Motor neuron (in vitro differentiated cells): ENCODE data around the gene ERP44. TPM values are rescaled to one million over a fixed set of nuclear protein-coding genes. Genes with fewer than 3 reads are reported as not detected.
A peak's percentile ranks its signal among the peaks of the same experiment; 100 is the strongest.
"Not testable (repeated sequence)": the region's sequence is repeated elsewhere in the genome, so short reads cannot be mapped to it uniquely, and the experiment has no call there.

ENCODE experiments used
- ATAC-seq, 8 experiments: fragments of 200-7000 bp; cut with Tn5 transposase; replicated peaks in 6 of 8; 2 replicates each; pipeline ENCODE4 v1.8.0; 2021; ENCODE audit warnings: mild to moderate bottlenecking in 8 of 8, moderate library complexity in 8 of 8
- H3K27ac ChIP-seq, 2 donors: fragments of 250-450 bp; sonication (Bioruptor Pico); 2 replicates each; pipeline ENCODE4 v1.9.0; 2021; ENCODE audit warnings: antibody characterized with exemption in 2 of 2, mild to moderate bottlenecking in 2 of 2, moderate library complexity in 1 of 2
- H3K4me1 ChIP-seq, 2 donors: fragments of 250-450 bp; sonication (Bioruptor Pico); replicated peaks in 1 of 2; 2 replicates each; pipeline ENCODE4 v1.6.1; 2021; ENCODE audit warnings: antibody characterized with exemption in 2 of 2, mild to moderate bottlenecking in 2 of 2, moderate library complexity in 1 of 2
- H3K4me3 ChIP-seq, 5 donors: fragments of 250-450 bp; sonication (Bioruptor Pico); 2 replicates each; pipeline ENCODE4 v1.9.0; 2021; ENCODE audit warnings: antibody characterized with exemption in 5 of 5, mild to moderate bottlenecking in 5 of 5, moderate library complexity in 4 of 5
- WGBS, 10 experiments: fragments of 450-650 bp; shearing (Covaris generic); methylation state at CpG; one replicate each; pipeline ENCODE4 v1.0.0; 2022; 5-methylcytosine and 5-hydroxymethylcytosine counted together
- in situ Hi-C, 9 experiments: fragments of 400-800 bp; cut with MboI; loops; one replicate each; pipeline ENCODE4 v1.15.0; 2021; ENCODE audit warnings: low sequenced_read_pairs in 9 of 9, low pct_unique_long_range_greater_than_20kb in 2 of 9; ENCODE audit not compliant: unreplicated experiment in 9 of 9
- total RNA-seq, 8 experiments: library from RNA; unstranded; fragments of 300-600 nt; gene quantifications; 2 replicates each; pipeline versions ENCODE4 v1.2.3 to v1.2.4, GENCODE V29; 2022

The ERP44 gene
- 10 to 100 TPM; 10.6 to 32.5 (median 18.0) TPM for total RNA-seq

DNA sequence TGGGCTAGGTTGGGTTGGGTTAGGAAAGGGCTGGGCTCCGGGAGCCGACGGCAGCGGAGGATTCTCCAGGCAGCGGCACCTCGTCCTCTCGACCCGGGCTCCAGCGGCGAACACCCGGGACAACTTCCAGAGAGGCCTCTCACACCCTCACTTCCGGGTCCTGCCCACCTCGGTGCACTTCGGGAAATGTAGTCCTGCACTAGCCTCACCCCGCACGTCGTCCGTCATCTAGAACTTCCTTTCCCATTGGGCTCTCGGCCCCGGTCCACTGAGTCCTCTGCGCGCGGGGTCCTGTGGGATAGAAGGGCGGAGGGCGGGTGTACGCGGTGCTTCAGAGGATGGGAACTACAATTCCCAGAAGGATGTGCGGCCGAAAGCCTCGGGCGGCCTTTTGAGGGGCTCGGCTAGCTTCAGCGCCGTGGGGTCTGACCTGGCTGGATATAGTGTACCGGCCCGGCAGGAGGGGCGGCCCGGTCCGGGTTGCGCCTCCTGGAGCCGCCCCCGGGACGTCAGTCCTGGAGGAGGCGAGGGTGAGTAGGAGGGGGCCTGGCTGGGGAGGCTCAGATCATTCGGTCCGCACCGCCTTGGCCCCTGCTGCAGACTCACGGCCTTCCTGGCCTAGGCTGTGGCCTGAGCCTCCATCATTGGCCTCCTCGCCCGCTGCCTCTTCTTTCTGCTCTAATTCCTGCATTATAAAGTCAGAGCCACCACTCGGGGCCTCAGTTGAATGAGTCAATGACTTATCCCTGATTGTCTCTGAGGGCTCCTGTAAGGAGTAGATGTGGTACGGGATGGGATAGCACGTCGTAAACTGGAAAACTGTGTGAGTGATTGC lies at the start of gene ERP44, which contains the start of gene INVS:
Gene ERP44, minus strand, starts transcription at position 114 of the 835 bp plus-strand sequence. CDS start 160 bp downstream, outside the sequence.
Gene INVS, plus strand, starts transcription at position 357 of the 835 bp plus-strand sequence. CDS start 5,279 bp downstream, outside the sequence.
- peak; percentile 91 to 98 (median 96) for ATAC-seq
- Histone ChIP-seq H3K27ac (peak within 1 kb of the TSS; percentile 74 to 89), H3K4me3 (peak within 1 kb of the TSS; percentile 73 to 87 (median 83)), H3K4me1 (peaks cover 3 to 9% of the 10 kb centered on the region in 2 donors)
- 0 to 3% (median 0%) methylated on average over 1 to 12 of the region's 54 CpGs; no CpG with 5 or more reads in 4 of the 10 experiments for WGBS, 10 experiments
- in situ Hi-C loops: no loop called here

DNA sequence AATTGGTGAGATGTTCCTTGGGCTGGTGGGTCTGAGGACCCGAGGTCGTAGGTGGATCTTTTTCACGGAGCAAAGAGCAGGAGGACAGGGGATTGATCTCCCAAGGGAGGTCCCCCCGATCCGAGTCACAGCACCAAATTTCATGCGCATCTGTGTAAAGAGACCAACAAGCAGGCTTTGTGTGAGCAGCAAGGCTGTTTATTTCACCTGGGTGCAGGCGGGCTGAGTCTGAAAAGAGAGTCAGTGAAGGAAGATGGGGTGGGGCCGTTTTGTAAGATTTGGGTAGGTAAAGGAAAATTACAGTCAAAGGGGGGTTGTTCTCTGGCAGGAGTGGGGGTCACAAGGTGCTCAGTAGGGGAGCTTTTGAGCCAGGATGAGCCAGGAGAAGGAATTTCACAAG lies 47.2 kb upstream of the ERP44 start:
- H3K4me3 ChIP-seq, in situ Hi-C loops, H3K27ac ChIP-seq, H3K4me1 ChIP-seq, ATAC-seq: not testable (repeated sequence)
- 32 to 83% (median 67%) methylated on average over 1 to 3 of the region's 8 CpGs; no CpG with 5 or more reads in 6 of the 10 experiments for WGBS, 10 experiments

GRCh38 chr9:100145167-100145934 lies 46.6 kb upstream of the ERP44 start:
- H3K27ac ChIP-seq, ATAC-seq, H3K4me3 ChIP-seq, H3K4me1 ChIP-seq, in situ Hi-C loops: not testable (repeated sequence)
- 72 to 100% (median 92%) methylated on average over 1 to 9 of the region's 15 CpGs; no CpG with 5 or more reads in 1 of the 10 experiments for WGBS, 10 experiments

DNA sequence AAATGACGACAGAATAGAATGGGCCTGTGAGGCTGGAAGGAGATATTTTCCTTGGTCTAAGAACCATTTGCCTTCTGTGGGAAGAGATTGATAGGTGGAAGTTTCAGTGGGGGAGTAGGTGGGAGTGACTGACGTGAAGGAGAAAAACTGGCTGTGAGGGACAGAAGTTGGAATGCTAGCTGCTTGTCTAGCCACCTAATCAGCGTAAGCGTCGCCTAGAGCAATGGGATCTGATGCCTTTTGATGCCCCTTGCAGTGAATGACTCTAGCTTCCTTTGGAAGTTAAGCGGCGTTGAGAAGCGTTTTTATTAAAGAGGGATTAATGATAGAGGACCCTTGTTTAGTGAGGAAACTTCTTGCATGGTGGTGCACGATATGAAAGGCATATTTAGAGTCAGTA lies 43.1 kb upstream of the ERP44 start:
- in situ Hi-C loops, ATAC-seq, H3K4me3 ChIP-seq, H3K4me1 ChIP-seq, H3K27ac ChIP-seq: not testable (repeated sequence)
- 92 to 100% (median 98%) methylated on average over 1 to 8 of the region's 9 CpGs; no CpG with 5 or more reads in 2 of the 10 experiments for WGBS, 10 experiments

- H3K4me3 ChIP-seq, in situ Hi-C loops, ATAC-seq, H3K4me1 ChIP-seq, H3K27ac ChIP-seq: not testable (repeated sequence)
- 96 to 100% (median 100%) methylated on average over 1 to 3 of the region's 6 CpGs; no CpG with 5 or more reads in 3 of the 10 experiments for whole genome bisulfite sequencing, 10 experiments
Observed at GRCh38 chr9:100140303-100140702, 41.5 kb upstream of the ERP44 start.

- H3K4me1 ChIP-seq, ATAC-seq, H3K27ac ChIP-seq, in situ Hi-C loops, H3K4me3 ChIP-seq: not testable (repeated sequence)
- 60 to 100% (median 89%) methylated on average over 1 to 5 of the region's 5 CpGs; no CpG with 5 or more reads in 3 of the 10 experiments for WGBS, 10 experiments
Observed at GRCh38 chr9:100136799-100137198, 38.0 kb upstream of the ERP44 start.

DNA sequence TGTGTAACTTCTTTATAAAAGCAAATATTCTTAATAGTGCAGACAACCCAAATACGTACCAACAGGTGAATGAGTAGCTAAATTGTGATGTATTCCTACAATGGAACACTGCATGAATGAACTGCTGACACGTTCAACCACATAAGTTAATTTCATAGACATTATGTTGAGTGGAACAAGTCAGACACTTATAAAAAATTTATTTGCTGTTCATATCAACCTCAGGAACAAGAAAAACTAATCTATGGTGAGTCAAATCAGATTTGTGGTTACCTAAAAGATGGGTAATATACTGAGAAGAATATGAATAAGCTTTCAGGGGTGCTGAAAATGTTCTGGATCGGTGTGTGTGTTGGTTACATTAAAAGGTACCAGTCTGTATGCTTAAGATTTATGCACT lies 35.9 kb upstream of the ERP44 start:
- no peak overlapping the region for H3K27ac ChIP-seq
- no peak overlapping the region for H3K4me3 ChIP-seq
- in situ Hi-C loops: no loop called here
- no peaks in the 10 kb centered on the region for H3K4me1 ChIP-seq
- WGBS, 10 experiments: 60 to 100% (median 90%) methylated on average over 1 to 3 of the region's 3 CpGs
- ATAC-seq: no peak

DNA sequence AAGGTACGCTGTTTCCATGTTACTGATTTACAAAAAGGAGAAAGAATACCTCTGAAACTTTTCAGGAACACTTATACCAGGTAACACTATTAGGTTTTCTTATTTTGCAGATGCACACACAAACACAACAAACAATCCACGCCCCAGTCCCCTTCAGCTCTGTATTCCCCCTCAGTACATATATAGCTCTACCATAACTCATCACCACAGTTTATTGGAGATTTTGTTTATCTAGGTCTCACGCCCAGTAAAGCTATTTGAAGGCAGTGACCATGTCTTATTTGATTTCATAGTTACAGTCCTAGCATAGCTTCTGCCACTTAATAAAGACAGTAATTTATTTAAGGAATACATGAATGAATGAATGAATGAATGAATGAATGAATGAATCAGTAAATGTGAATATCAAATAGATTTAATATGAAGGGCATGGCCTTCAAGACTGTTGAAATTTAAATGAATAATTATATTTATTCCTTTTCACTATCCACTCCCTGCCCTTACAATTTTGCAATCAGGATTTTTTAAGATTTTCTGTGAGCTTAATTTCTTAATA lies 33.2 kb upstream of the ERP44 start:
- no peaks in the 10 kb centered on the region for H3K4me1 ChIP-seq
- no peak overlapping the region for H3K4me3 ChIP-seq
- in situ Hi-C loops: no loop called here
- no peak for ATAC-seq
- no peak overlapping the region for H3K27ac ChIP-seq
- 80 to 100% (median 96%) methylated on average over 1 to 3 of the region's 3 CpGs for WGBS, 10 experiments

- no peak for ATAC-seq
- in situ Hi-C loops: no loop called here
- 60 to 100% (median 88%) methylated on average over 1 of the region's 1 CpG; no CpG with 5 or more reads in 2 of the 10 experiments for WGBS, 10 experiments
Observed at GRCh38 chr9:100131216-100131615, 32.4 kb upstream of the ERP44 start.

GRCh38 chr9:100129772-100130171 lies 31.0 kb upstream of the ERP44 start:
- no peak overlapping the region for H3K4me3 ChIP-seq
- no peaks in the 10 kb centered on the region for H3K4me1 ChIP-seq
- ATAC-seq: no peak
- H3K27ac ChIP-seq: no peak overlapping the region
- in situ Hi-C loops: no loop called here

More at GRCh38 chr9:100131216-100131615, 32.4 kb upstream of the ERP44 start:
- Histone ChIP-seq H3K4me1 (no peaks in the 10 kb centered on the region), H3K4me3 (no peak overlapping the region), H3K27ac (no peak overlapping the region)

- in situ Hi-C loops: no loop called here
- no peak for ATAC-seq
- Histone ChIP-seq H3K4me3 (no peak overlapping the region), H3K27ac (no peak overlapping the region), H3K4me1 (no peaks in the 10 kb centered on the region)
- WGBS, 10 experiments: 90 to 100% (median 100%) methylated on average over 1 to 2 of the region's 2 CpGs
Observed at GRCh38 chr9:100126423-100126822, 27.6 kb upstream of the ERP44 start.

- ATAC-seq: peak in 2 of 8 experiments; percentile 52 to 65
- in situ Hi-C loops: no loop called here
- no peak overlapping the region for H3K27ac ChIP-seq
- no peaks in the 10 kb centered on the region for H3K4me1 ChIP-seq
- WGBS, 10 experiments: 0 to 100% (median 64%) methylated on average over 1 to 2 of the region's 2 CpGs; no CpG with 5 or more reads in 6 of the 10 experiments
- H3K4me3 ChIP-seq: no peak overlapping the region
Observed at GRCh38 chr9:100125910-100126309, 27.1 kb upstream of the ERP44 start.

DNA sequence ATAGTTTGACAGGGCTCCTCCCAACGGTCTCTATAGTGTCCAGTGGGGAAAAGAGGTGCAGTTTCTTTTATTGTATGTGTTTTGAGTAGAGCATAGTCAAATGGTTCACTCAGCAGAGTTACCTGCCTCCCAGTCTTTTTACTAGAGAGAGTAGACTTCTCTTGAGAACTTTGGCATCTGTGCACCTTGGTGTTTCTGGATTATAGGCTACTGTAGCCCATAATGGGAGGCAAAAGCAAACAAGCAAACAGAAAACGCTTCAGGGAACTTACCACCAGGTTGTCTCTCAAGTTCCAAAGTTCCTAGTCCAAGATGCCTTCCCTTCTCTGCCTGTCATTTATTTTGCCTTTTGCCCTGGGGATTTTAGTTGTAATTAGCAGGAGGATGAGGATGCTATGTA lies 26.4 kb upstream of the ERP44 start:
- H3K4me3 ChIP-seq: no peak overlapping the region
- H3K4me1 ChIP-seq: no peaks in the 10 kb centered on the region
- WGBS, 10 experiments: 83 to 100% (median 93%) methylated on average over 1 to 2 of the region's 2 CpGs; no CpG with 5 or more reads in 3 of the 10 experiments
- in situ Hi-C loops: no loop called here
- H3K27ac ChIP-seq: no peak overlapping the region
- no peak for ATAC-seq
